ENCODE measurements around the gene NDOR1.

The NDOR1 gene

DNA sequence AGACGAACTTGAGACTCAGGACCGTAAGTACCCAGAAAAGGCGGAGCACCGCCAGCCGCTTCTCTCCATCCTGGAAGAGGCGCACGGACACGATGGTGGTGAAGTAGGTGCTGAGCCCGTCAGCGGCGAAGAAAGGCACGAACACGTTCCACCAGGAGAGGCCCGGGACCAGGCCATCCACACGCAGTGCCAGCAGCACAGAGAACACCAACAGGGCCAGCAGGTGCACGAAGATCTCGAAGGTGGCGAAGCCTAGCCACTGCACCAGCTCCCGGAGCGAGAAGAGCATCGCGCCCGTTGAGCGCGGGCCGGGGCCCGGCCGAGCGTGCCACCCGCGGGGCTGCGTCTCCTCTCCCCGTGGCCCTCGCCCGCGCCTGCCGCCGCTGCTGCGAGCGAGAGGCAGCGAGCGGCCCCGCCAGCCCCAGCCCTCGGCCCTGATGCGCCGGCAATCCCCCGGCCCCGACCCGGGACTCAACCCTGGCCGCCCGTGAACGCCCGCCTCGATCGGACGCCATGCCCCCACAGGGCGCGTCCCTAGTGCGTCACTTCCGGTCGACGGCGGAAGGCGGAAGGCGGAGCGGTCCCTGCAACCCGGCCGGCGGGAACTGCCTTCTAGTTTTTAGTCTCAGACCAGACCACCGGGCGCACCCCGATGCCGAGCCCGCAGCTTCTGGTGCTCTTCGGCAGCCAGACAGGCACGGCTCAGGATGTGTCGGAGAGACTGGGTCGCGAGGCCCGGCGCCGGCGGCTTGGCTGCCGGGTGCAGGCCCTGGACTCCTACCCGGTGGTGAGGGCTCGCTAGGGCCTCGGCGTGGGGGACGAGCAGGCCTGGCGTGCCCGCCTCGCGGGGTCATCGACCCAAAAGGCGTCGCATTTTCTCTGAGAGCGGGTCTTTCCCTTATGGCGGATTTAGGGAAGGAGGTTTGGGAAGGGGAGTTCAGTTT lies at the start of gene NDOR1, which contains the start of gene TMEM203:
Gene NDOR1 (plus strand): TSS at position 575 of the 944 bp plus-strand sequence. CDS start 78 bp downstream, at position 653.
Gene TMEM203 (minus strand): TSS at position 523 of the 944 bp plus-strand sequence. CDS start 234 bp downstream, at position 289.
- DNase-seq (ENCODE audit: low read depth), result peak; percentile 89

DNA sequence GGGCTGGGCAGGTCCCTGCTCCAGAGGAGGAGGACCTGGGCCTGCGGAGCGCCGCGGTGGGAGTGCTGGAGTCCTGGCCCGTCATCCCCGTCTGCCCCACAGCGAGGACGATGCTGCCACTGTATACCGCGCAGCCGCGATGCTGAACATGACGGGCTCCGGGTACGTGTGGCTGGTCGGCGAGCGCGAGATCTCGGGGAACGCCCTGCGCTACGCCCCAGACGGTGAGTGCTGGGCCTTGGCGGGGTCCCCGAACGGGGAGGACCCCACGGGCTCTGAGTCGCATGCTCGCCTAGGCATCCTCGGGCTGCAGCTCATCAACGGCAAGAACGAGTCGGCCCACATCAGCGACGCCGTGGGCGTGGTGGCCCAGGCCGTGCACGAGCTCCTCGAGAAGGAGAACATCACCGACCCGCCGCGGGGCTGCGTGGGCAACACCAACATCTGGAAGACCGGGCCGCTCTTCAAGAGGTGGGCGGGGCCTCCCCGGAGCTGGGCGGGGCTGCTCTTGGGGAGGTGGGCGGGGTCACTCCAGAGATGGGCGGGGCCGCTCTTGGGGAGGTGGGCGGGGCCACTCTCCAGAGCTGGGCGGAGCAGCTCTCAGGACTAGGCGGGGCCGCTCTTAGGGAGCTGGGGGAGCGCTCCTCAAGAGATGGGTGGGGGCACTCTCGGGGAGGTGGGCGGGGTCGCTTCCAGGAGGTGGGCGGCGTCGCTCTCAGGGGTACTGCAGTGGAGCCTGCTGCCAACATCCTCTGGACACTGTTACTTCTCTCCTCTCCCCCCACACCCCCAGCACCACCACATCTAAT lies 48.7 kb upstream of the NDOR1 start:
- DNase-seq (ENCODE audit: low read depth), result peak; percentile 53

DNA sequence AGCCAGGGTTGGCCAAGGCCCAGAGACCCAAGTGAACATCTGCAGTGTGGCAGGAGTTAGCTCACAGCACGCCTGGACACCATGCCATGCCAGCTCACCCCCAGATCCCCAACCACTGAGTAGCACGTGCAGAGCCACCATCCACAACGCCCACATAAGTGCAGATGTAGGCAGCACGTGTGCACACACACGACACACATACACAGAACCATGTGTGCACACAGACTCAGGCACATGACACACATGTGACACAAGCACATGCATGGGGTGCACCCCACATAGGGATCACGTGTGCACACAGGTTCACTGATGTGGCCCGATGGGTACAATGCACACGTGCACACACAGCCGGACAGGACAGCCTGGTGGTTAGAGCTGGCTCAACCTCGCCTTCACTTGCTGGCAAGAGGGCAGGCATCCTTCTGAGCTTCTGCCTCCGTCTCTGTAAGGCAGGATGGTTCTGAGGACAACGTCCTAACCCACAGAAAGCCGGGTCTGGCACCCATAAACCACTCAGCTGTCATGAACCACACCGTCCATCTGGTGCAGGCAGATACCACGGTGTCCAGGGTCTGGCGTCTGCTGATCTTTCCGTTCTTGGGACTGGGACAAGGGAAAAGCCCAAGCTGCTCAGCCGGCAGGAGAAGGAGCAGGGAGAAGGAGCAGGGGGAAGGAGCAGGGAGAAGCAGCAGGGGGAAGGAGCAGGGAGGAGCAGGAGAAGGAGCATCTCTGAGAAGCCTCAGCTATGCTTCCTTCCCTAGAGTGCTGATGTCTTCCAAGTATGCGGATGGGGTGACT lies 47.7 kb upstream of the NDOR1 start:
- DNase-seq (ENCODE audit: low read depth), result no peak

GRCh38 chr9:137158625-137159024 lies 46.9 kb upstream of the NDOR1 start:
- DNase-seq (ENCODE audit: low read depth), result no peak

GRCh38 chr9:137159105-137160053 lies 46.1 kb upstream of the NDOR1 start:
- DNase-seq (ENCODE audit: low read depth), result no peak

DNA sequence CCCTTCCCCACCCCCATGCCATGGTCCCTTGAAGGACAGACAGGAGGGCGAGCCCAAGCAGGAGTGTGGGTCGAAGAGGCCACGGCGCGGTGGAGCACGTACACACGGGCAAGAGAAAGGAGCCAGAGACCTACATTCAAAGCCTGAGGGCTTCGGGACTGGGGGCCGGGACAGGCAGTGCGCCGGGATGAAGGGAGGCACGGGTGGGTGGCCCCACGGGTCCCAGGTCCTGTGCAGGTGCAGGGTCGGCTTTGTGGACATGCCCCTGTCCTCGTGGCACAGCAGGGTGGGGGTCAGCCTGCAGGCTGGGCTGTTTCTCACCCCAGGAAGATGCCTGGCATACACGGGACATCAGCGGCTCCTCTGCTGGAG lies 45.5 kb upstream of the NDOR1 start:
- DNase-seq (ENCODE audit: low read depth), result no peak

DNA sequence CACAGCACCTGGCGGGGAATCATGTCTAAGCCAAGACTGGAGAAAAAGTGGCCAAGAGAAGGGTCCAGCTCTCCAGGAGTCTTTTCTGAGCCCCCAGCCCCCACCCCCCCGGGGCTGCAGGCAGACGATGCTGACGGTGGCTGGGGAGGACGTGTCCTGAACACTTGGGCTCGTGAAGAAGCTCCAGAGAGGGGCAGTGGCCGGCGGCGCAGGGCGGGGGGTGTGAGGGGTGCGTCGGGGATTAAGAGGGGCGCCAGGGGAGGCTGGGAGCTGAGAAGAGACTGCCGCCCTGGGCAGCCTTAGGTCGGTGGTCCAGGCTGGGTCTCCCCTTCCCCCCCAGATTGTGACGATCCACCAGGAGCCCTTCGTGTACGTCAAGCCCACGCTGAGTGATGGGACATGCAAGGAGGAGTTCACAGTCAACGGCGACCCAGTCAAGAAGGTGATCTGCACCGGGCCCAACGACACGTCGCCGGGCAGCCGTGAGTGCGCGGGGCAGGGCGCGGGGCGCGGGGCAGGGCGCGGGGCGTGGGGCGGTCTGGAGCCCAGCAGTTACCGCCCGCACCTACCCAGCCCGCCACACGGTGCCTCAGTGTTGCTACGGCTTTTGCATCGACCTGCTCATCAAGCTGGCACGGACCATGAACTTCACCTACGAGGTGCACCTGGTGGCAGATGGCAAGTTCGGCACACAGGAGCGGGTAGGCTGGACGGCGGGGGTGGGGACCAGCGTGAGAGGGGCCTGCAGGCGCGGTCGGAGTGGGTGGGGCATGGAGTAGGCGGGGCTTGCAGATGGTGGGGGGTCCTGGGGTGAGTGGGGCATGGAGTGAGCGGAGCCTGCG lies 44.6 kb upstream of the NDOR1 start:
- no peak for DNase-seq (ENCODE audit: low read depth)

- no peak for DNase-seq (ENCODE audit: low read depth)
Measured at GRCh38 chr9:137161558-137162486, 43.7 kb upstream of the NDOR1 start.

DNA sequence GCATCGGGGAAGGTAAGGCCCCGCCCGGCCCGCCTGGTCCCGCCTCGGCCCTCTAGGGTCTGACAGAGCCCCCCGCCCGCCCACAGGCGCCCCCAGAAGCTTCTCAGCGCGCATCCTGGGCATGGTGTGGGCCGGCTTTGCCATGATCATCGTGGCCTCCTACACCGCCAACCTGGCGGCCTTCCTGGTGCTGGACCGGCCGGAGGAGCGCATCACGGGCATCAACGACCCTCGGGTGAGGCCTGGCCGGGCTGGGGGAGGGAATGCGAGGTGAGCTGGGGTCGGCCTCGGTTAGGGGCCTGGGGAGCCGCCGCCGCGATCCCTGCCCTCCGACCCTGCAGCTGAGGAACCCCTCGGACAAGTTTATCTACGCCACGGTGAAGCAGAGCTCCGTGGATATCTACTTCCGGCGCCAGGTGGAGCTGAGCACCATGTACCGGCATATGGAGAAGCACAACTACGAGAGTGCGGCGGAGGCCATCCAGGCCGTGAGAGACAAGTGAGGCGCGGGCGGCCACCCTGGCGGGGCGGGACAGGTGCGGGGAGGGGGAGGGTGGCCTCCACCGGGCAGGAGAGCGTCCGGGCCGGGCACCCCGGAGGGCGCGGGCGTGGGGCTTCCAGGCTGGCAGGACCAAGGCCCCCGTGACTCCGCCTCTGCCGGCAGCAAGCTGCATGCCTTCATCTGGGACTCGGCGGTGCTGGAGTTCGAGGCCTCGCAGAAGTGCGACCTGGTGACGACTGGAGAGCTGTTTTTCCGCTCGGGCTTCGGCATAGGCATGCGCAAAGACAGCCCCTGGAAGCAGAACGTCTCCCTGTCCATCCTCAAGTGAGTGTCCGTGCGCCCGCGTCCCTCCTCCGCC lies 42.8 kb upstream of the NDOR1 start:
- DNase-seq (ENCODE audit: low read depth), result peak; percentile 41

- peak; percentile 41 for DNase-seq (ENCODE audit: low read depth)
Measured at GRCh38 chr9:137163365-137163715, 42.2 kb upstream of the NDOR1 start.

- no peak for DNase-seq (ENCODE audit: low read depth)
Measured at GRCh38 chr9:137163805-137164204, 41.7 kb upstream of the NDOR1 start.

DNA sequence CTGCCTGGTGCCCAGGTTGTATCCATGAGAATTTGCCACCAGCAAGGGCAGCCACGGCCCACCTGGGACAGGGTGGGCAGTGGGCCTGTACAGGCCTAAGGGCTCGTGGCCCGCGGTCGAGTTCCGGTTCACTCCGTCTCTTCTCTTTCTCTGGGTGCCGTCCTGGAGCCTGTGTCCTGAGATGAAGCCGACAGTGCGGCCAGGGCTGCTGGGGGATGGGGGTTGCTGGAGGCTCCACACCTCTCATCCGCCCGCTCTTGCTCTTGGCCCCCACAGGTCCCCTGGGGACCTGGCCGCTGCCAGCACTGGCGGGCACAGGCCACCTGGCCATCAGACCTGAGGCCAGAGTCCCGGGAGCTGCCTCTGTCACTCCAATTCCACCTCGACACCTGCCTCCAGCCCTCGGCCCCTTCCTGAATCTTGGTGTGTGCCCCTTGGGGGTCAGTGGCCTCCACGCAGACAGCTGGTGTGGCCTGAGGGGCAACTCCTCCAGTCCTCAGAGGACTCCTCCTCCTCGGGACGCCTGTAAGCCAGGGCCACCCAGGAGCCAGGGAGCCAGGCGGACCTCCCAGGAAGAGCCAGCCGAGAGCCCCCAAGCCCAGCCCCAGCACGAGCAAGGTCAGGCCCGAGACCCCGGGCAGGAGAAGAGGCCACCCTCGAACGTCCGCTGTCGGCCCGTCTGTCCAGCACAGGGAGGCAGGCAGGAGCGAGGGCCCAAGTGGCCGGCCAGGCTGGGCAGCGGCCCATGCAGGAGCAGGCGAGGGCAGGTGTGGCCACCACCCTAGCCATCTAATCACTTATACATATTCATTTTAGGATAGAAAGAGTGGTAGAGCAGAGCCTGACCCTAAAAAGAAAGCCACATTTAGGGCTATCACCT lies 40.9 kb upstream of the NDOR1 start:
- DNase-seq (ENCODE audit: low read depth), result no peak

- no peak for DNase-seq (ENCODE audit: low read depth)
Measured at GRCh38 chr9:137165250-137165836, 40.2 kb upstream of the NDOR1 start.

GRCh38 chr9:137166380-137167229 lies 38.9 kb upstream of the NDOR1 start:
- no peak for DNase-seq (ENCODE audit: low read depth)

DNA sequence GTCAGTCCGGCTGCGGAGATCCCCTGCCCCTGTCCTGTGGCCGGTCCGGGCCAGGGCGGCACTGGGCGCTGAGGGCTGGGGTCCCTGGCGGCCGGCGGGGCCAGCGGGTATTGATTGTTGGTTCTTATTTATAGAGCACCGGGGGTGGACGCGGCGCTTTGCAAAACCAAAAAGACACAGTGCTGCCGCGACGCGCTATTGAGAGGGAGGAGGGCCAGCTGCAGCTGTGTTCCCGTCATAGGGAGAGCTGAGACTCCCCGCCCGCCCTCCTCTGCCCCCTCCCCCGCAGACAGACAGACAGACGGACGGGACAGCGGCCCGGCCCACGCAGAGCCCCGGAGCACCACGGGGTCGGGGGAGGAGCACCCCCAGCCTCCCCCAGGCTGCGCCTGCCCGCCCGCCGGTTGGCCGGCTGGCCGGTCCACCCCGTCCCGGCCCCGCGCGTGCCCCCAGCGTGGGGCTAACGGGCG lies 38.2 kb upstream of the NDOR1 start:
- no peak for DNase-seq (ENCODE audit: low read depth)

Data from ELR (cell line).